ENCODE data around the gene AMACR.
A peak's percentile ranks its signal among the peaks of the same experiment; 100 is the strongest.

AMACR gene
- 0 to 0.67 (median 0.21) reads per million in 17 experiments for total RNA-seq

- peak; percentile 94 to 98 (median 96) for DNase-seq
Observed at GRCh38 chr5:34007621-34008600, at the start of gene AMACR. TSS of gene AMACR (minus strand) at chr5:34008050. CDS start at chr5:34008019, 31 bp downstream.

- DNase-seq: no peak
Observed at GRCh38 chr5:34057569-34057968, 49.7 kb upstream of the AMACR start.

GRCh38 chr5:34057118-34057517 is 49.3 kb upstream of the AMACR start:
- no peak for DNase-seq

- no peak for DNase-seq
Observed at GRCh38 chr5:34055667-34056066, 47.8 kb upstream of the AMACR start.

- DNase-seq: no peak
Observed at GRCh38 chr5:34054400-34054729, 46.5 kb upstream of the AMACR start.

GRCh38 chr5:34053571-34054399 is 45.9 kb upstream of the AMACR start:
- DNase-seq: no peak

- no peak for DNase-seq
Observed at GRCh38 chr5:34053133-34053532, 45.3 kb upstream of the AMACR start.

GRCh38 chr5:34051374-34051980 is 43.6 kb upstream of the AMACR start:
- no peak for DNase-seq

- DNase-seq: peak; percentile 26 to 62 (median 47)
Observed at GRCh38 chr5:34047774-34048572, 40.1 kb upstream of the AMACR start.

GRCh38 chr5:34047143-34047542 is 39.3 kb upstream of the AMACR start:
- no peak for DNase-seq

- DNase-seq: no peak
Observed at GRCh38 chr5:34045996-34046395, 38.1 kb upstream of the AMACR start.

GRCh38 chr5:34045023-34045422 is 37.2 kb upstream of the AMACR start:
- DNase-seq: no peak

- no peak for DNase-seq
Observed at GRCh38 chr5:34043099-34043876, 35.4 kb upstream of the AMACR start, which contains the start of gene C1QTNF3. TSS of gene C1QTNF3 (minus strand) at chr5:34043213. CDS start at chr5:34043125, 88 bp downstream.

- peak; percentile 66 to 83 (median 80) for DNase-seq
Observed at GRCh38 chr5:34042321-34042720, 34.5 kb upstream of the AMACR start.

- peak in 1 of 4 experiments; percentile 11 for DNase-seq
Observed at GRCh38 chr5:34041247-34041972, 33.6 kb upstream of the AMACR start.

- DNase-seq: no peak
Observed at GRCh38 chr5:34040472-34040871, 32.6 kb upstream of the AMACR start.

GRCh38 chr5:34039398-34040157 is 31.7 kb upstream of the AMACR start:
- DNase-seq: no peak

- no peak for DNase-seq
Observed at GRCh38 chr5:34038838-34039237, 31.0 kb upstream of the AMACR start.

GRCh38 chr5:34038390-34038789 is 30.5 kb upstream of the AMACR start:
- no peak for DNase-seq

GRCh38 chr5:34037726-34038125 is 29.9 kb upstream of the AMACR start:
- DNase-seq: no peak
